UCSD-AML1 (cell line): ENCODE data around the gene SLC2A13.

Experiments used
- DNase-seq: peaks from one replicate; lab custom pipeline; 2025; ENCODE audit not compliant: unreplicated experiment; lab: John Stamatoyannopoulos, UW

The SLC2A13 gene

DNA sequence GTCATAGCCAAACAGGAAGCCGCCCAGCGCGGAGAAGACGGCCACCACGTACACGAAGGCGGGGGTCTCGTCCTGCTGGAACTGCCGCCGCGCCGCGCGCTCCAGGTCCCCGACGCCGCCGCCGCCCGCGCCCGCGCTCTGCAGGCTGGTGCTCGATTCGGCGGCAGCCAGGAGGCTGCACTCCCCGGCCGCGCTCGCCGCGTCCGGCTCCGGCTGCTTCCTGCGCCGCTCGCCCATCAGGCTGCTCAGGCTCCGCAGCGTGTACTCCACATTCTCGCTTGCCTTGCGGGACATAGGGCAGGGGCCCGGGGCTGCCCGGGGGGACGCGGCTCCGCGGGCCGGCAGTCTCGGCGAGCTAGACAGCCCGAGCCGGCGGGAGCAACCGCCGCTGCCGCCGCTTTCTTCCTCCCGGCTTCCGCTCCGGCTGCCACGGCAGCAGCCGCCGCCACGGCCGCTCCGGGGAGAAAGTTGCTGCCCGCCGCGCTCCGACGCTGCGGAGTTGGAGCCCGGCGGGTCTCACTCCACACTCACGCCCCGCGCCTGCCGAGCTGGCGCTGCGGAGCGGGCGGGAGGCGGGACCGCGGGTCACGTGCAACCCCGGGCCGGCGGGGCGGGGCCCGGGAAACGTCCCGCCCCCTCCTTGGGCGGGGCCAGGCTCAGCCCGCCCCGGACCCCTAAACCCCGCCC is at the start of gene SLC2A13:
Gene SLC2A13, minus strand, starts transcription at position 567 of the 687 bp plus-strand sequence. Its CDS starts 273 bp downstream, at position 294.
- DNase-seq, result peak; percentile 73

DNA sequence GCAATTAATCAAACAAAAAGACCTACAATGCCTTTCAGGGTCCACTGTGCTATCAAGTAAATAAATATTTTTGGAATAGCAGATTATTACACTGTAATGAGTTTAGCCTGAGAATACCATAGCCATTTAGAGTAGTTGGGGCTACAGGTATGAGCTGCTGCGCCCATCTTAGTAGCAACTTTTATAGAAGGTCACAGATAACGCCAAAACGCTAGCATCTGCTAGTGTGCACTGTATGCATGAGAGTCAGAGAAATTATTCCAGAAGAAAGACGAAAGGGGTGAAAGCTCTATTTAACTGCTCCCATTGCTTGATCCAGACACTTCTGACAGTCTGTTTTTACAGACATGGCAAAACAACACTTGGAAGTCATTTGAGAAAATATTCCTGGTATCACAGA is 48.5 kb upstream of the SLC2A13 start:
- no peak for DNase-seq

DNA sequence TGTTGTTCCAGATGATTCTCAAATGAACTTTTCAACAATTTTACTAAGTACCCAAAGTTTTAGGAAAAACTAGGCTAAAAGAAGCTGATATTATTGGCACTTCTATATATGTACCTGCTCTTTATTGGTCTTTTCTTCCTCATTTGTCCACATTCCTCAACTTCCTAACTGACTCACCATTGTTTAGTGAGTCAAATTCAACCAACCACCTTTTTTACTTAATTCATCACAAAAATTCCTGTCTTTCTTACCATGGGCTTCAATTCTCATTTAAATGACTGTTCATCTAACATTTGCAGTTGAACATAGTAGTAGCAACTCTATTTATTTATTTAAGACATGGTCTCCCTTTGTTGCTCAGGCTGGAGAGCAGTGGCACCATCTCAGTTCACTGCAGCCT is 47.6 kb upstream of the SLC2A13 start:
- DNase-seq, result no peak

DNA sequence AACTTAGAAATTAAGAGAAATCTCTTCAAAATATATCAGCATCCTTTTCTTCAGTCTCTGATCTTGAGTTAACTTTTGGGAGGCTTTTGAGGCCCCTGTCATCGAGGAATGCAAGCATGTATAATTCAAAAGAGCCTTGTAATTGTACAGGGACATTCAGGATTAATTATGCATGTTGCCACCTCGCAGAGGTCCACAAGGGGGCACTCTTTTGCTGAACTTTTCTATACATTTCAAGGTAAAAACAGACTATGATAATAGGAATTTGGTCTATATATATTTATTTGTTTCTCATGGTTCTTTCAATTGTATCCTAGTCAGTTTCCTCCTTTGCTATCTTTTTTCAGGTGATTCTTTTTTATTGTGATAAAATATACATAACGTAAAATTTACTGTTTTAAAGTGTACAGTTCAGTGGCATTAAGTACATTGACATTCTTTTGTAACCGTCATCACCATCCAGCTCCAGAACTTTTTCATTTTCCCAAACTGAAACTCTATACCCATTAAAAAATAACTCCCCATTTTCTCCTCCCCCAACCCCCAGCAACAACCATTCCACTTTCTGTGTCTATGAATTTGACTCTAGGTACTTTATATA is 47.0 kb upstream of the SLC2A13 start:
- peak; percentile 35 for DNase-seq

DNA sequence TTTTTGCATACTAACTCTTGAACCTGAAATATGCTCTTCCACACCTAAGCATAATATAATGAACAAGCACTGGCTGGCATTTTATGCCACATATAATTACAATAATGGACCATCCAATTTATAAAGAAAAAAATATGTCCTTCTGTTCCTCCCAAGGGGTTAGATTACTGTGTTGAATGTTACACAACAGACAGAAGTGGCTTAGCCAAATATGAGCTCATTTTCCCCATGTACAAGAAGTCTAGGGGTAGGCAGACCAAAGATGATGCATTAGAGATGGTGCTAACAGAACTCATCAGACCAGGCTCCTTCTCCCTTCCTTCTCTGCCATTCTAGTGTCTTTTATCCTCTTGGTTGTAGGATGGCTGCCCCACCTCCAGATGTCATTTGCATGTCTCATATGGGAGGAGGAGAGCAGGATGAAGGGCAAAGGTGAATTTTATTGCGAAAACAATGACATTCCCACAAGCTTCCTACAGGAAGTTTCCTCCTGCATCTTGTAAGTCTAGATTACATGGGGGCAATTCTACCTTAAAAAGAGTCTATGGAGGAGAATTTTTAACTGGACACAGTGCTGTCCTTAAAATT is 43.9 kb upstream of the SLC2A13 start:
- DNase-seq, result no peak

DNA sequence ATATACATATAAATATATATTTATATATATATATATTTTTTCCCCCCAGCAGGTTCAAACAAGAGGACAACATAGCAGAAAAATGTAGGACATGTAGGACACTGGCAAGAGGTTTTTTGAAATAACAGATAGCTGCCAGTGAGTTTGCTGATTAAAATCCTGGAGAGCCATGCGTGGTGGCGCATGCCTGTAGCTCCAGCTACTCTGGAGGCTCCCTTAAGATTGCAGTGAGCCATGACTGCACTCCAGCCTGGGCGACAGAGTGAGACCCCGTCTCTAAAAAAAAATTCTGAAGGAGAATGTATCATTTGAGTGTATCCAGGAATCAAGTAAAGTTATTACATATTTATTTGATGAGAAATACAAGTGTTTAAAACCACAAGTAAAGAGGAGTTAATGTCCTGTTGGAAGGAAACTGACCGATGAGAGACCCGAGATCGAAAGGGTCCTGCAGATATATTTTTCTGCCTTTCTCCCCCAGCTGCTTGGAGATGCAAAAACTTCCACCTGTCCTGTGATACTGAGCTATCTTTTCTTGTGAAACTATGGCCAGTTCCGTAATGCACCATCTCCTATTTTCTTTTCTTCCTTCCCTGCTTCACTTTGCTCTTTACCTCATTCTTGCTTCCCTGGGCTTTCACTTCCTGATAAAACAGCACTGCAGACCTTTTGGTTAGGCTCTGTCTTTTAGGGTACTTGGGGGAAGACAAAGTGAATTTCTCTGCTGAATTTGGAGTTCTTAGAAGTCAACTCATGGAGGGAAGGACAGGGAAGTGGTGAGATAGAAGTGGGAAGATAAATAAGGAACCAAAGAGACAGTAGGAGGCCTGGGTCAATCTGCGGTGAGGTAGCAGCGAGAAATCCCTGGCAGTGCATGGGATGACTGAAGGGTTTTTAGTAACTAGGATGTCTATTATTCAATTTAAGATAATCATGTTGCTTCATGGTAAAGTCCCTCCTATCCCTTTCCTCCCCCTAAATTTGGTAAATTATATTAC is 41.2 kb upstream of the SLC2A13 start:
- DNase-seq, result no peak

DNA sequence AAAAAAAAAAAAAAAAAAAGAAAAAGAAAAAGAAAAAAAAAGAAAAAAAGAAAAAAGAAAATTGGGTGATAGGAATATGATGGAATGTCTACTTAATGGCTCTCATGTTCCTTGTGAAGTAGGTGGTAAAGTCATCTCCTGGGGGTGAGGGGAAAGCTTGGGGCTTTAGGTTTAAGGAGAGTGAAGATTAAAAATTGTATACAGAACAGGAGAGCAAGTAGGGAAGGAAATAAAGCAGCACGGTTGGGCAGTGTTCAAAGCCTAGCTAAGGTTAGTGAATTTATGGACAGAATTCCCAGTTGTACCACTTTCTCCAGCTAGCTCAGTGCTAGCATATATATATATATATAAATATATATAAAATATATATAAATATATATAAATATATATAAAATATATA is 40.0 kb upstream of the SLC2A13 start:
- no peak for DNase-seq

DNA sequence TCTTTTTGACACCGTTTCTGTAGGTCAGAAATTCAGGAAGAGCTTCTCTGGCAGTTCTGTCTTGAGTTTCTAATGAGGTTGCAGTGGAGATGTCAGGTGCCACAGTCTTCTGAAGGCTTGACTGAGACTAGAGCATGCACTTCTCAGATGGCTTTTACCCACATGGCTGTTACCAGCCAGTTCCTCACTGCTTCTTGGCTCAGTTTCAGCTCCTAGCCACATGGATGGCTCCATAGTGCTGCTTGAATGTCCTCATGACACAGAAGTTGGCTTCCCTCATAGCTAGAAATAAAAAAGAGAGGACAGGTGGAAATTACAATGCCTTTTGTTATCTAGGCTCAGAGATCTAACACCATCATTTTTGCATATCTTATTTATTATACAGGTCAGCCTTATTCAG is 38.1 kb upstream of the SLC2A13 start:
- no peak for DNase-seq

DNA sequence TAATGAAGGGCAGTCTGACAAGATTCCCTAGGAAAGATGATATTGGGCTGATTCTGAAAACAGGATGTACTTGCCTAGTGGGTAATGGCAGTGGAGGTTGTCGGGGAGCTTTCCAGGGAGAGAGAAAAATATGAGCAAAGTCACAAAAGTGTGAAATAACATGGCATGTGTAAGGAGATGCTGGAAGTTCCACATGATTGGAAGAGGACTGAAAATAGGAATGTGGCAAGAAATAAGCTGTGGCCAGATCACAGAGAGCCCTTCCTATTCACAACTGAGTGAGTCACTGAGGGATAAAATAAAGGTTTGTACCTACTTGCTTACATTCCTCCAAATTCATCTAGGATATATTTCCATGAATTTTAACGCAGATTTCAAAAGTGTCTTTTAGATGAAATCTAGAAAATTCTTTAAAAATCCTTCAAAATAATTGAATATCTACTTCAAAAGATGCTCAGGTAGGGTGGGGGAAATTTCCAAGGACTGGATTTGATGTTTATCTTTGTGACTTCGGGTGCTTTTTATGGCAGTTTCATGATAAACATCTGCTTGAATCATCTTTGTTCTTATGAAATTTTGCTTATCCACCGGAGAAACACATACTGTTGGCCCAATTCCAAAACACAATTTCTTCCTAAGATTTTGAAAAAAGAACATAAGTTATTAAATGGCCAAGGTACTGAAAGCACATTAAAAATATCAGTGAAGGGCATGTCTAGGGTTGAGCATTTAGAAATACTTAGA is 36.3 kb upstream of the SLC2A13 start:
- no peak for DNase-seq

DNA sequence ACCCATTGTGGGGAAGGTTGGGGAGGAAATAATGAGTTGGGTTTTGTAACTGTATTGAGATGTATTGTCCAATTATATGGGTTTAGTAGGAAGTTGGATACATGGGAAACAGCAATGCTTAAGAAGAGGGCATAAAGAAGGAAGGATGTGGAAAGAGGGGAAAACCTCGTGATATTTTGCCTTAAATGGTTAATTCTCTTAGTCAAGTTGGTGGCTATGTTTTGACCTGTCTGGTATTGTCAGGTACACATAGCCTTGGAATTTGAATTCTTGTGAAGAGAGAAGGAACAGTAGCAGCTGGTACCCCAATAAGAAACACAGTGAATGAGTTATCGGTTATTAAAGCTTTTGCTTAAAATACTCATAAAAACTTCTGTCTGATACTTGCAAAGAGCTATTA is 32.6 kb upstream of the SLC2A13 start:
- no peak for DNase-seq

DNA sequence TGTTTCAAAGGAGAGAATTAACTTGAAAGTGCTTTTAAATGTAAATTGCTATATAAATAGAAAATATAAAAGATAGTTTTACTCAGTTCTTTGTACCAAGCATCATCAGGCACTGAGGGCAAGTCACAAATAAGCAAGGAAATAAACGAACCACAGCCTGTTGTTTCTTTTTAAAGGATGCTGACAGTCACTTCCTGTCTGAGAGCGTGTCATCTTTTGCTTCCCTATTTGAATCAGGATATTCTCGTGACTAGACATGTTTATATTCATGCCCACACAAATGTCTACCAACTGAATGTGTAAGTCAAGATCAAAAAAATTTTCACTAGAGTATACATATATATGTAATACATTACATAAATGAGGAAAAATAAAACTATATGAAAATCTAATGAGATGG is 31.4 kb upstream of the SLC2A13 start:
- DNase-seq, result no peak

DNA sequence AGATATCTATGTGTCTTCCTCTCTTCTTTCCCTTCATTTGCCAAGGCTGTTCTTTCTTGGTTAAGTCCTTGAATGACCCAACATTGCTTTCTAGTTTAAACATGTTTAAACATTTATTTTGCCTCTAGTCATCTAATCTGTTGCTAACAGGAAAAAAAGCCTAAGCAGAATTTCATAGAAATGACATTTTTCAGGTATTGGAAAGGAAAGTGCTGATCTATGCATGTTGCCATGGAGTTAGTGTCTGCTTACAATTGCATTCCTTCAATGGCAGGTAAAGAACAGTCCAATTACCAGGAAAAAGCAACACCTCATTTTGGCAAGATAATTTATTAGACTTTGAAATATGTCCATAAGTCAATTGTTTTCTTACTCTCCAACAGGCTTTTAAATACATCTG is 21.5 kb upstream of the SLC2A13 start:
- DNase-seq, result no peak

DNA sequence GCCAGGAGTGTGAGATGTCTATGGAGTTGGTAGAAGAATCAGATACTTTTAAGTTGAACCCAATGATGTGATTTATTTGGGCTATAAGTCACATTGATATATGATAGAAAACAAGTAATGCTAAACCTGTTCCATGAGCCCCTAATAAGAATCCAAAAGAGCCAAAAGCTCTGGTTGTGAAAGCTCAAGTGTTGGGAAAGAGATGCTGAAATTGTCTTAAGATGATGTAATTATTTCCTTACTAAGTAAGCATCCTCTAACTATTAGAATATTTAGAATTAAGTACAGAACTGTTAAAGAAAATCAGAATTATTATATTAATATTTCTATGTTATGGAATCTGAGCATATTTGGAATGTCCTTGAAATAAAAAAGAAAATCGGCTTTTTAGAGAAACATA is 17.6 kb upstream of the SLC2A13 start:
- no peak for DNase-seq

DNA sequence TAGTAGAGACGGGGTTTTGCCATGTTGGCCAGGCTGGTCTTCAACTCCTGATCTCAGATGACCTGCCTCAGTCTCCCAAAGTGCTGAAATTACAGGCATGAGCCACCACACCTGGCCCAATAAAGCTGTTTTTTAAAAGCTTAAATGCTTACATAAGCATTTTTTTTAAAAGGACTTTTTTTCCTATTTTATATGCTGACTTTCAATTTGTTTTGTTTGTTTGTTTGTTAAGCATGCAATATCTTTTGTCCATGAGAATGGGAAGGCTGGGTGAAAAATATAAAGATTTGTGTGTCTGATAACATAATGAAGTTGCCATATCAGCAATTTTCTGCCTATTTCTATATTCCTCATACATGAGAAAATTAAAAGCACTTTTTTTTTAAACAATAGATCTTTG is 17.0 kb upstream of the SLC2A13 start:
- no peak for DNase-seq

DNA sequence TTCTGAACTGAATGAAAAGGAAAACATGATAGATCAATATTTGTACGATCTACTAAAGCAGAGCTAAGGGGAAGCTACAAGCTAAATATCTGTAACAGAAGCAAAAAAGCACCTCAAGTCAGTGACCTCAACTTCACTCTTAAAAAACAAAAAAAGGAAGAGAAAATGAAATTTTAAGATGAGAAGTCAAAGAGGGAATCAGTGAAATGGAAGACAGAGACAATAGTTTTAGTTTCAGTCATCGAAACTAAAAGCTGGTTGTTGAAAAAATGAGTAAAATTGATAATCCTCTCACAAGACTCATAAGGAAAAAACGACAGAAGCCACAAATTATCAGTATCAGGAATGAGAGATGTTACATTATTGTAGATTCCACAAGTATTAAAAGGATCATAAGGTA is 11.9 kb upstream of the SLC2A13 start:
- no peak for DNase-seq

DNA sequence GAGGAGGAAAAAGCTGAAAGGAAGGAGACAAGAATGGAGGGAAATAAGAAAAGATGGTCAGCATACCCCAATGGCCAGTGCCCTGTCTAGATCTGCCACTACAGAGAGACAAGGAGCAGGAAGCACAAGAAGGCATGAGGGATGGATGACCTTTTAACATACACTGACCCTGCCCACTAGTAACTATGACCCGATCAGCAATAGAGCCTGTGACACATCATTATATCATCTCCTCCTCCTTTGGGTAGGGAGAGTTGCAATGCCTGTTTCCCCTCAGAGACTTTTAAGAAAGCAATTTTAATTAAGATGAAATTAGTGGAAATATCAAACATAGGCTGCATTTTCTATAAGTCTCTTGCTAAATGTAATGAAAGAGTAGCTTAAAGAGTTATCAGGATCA is 4.7 kb upstream of the SLC2A13 start:
- no peak for DNase-seq

DNA sequence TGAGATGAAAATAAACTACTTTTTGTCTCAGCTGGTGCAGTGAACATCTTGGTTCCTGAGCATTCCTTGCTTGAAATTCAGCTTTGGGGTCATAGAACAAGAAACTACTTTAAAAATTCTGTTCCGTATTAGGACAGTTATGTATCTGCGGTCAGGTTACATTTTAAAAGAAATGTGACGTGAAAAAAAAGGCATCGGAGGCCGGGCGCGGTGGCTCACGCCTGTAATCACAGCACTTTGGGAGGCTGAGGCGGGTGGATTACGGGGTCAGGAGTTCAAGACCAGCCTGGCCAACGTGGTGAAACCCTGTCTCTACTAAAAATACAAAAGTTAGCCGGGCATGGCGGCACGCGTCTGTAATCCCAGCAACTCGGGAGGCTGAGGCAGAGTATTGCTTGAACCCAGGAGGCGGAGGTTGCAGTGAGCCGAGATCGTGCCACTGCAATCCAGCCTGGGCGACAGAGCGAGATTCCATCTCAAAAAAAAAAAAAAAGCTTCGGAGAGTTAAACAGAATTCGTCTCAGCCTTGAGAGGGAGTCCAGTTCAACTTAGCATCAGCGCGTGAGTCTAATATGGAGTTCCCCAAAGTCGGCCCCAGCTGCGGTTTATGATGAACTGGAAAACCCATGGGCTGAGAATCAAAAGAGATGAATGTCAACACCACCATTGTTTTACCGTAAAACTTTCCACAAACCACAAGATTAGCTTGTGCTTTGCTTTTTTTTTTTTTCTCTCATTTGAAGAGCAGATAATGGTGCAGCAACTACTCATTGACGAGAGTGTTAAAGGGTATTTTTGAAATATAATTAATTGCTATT is 2.1 kb upstream of the SLC2A13 start:
- DNase-seq, result no peak

DNA sequence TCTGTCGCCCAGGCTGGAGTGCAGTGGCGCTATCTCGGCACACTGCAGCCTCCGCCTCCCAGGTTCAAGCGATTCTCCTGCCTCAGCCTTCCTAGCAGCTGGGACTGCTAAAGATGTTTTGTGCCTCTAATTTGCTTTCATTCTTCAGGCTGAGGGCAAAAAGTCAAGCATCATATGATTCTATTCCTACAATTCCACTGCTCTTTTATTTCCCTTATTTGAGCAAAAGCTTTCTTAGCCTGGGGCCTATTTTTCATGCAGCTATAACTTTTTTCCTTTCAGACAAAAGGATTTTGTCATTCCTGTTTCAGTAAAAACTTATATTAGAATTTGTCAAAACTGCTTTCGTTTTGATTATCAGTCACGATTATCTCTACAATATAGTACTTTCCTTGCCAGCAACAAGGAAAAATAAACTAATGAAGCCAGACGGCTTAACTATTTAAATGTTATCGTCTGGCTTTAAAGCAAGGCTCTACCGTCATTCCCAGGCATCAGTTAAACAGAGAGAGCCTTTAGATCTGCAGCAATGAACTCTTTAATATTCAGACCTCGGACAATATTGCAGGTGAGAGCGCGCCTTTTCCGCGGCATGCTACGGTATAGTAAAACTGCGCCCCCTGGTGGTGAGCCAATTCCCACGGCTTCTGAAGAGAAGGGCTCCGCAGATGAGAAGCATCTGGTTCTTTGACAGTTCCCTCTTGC is 1.4 kb upstream of the SLC2A13 start:
- peak; percentile 61 for DNase-seq

DNA sequence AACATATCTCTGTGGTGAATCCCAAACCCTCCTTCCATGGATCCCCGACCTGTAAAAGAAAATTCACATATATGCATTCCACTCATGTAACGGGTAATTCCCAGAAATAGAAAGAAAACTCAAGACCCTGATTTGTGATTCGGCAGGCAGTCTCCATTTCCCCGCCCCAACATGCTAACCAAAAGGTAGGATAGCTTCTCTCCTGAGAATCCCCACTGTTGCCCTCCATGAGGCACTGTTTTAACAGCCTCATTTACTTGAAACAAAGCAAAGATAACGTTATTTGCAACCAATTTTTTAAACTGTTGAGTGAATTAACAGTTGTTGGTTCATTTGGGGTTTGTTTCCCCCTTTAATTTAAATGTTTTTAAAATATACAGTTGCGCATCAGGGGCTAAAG is 774 bp upstream of the SLC2A13 start:
- DNase-seq, result no peak
